ENCODE results near the gene GIMAP5. TPM values are rescaled to one million over a fixed set of nuclear protein-coding genes. Genes with fewer than 3 reads are reported as not detected.
A peak's percentile ranks its signal among the peaks of the same experiment; 100 is the strongest.

GIMAP5 gene
- total RNA-seq (100 to 1,000 TPM in 3 of 7 donors, 10 to 100 TPM in 4; 34.0 to 183 (median 90.6) TPM), polyA plus RNA-seq (100 to 1,000 TPM in 1 of 3 donors, 10 to 100 TPM in 2; 70.2 to 114 (median 75.9) TPM)
- long read RNA-seq, donor 1, full-length matches to known transcripts: 19 of 19 reads
- long read RNA-seq, donor 1, partial matches to known transcripts: 0 of 19 reads
- long read RNA-seq, donor 1, other reads (novel, unspliced or antisense): 0 of 19 reads
- long read RNA-seq, donor 2, full-length matches to known transcripts: 19 of 19 reads
- long read RNA-seq, donor 2, partial matches to known transcripts: 0 of 19 reads
- long read RNA-seq, donor 2, other reads (novel, unspliced or antisense): 0 of 19 reads

DNA sequence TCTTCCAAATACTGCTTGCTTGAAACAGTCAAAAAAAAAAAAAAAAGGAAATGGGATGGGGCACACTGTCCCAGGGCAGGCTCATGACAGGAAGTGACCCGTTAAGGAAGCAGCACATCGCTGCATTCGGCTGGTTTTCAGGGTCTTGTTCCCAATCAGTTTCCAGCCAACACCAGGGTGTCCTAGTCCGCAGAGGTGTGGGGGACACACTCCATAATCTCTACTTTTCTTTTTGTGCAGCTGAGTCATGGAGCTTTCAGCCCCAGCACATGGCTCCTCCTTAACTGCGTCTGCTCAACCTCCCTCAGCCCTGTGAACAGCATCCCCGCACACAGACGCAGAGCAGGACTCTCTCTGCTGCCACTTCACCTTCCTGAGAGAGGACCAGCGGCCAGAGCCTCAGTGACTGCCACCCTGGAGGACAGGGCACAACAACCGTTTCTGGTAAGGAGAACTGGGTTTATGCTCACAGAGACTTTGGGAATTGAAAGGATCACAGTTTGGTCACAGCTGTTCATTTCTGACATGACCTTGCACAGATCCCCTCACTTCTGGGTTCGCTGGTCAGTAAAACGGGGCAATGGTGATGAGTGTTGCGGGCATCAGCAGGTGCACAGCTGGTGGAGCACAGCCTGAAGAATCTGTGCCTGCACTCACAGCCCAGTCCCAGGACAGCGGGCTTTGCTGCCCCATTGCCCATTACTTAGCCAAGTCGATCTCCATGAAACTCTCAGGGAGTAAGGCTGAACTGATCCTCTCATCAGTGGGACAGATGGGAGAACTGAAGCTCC, at the start of gene GIMAP5:
Gene GIMAP5, plus strand, starts transcription at position 154 of the 791 bp plus-strand sequence. CDS start 3,467 bp downstream, outside the sequence.
- Histone ChIP-seq H3K27ac (peak within 1 kb of the TSS; percentile 51 to 90 (median 86)), H3K36me3 (peaks cover 0 to 26% (median 16%) of the 10 kb centered on the region in 6 donors), H3K4me1 (peaks cover 10 to 86% (median 48%) of the 10 kb centered on the region in 6 donors), H3K4me3 (peak within 1 kb of the TSS; percentile 42 to 84 (median 62)), H3K27me3 (replicated peaks in 1 of 7) (no peaks in the 10 kb centered on the region), H3K9me3 (no peaks in the 10 kb centered on the region)
- TF ChIP-seq POLR2AphosphoS5 (IDR thresholded peaks at IDR 0.05) (peak; percentile 15 to 89 (median 84)), POLR2A (IDR thresholded peaks at IDR 0.05) (peak in 1 of 3 donors; percentile 38)
- TF ChIP-seq, protein P1, sequence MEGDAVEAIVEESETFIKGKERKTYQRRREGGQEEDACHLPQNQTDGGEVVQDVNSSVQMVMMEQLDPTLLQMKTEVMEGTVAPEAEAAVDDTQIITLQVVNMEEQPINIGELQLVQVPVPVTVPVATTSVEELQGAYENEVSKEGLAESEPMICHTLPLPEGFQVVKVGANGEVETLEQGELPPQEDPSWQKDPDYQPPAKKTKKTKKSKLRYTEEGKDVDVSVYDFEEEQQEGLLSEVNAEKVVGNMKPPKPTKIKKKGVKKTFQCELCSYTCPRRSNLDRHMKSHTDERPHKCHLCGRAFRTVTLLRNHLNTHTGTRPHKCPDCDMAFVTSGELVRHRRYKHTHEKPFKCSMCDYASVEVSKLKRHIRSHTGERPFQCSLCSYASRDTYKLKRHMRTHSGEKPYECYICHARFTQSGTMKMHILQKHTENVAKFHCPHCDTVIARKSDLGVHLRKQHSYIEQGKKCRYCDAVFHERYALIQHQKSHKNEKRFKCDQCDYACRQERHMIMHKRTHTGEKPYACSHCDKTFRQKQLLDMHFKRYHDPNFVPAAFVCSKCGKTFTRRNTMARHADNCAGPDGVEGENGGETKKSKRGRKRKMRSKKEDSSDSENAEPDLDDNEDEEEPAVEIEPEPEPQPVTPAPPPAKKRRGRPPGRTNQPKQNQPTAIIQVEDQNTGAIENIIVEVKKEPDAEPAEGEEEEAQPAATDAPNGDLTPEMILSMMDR (IDR thresholded peaks at IDR 0.05 in 8 of 11, conservative IDR thresholded peaks at IDR 0.05 in 3 of 11): no peak
- 6 to 15% (median 13%) methylated on average over 11 to 14 of the region's 14 CpGs for WGBS, 5 donors
- intact Hi-C loops (cut with DNase I; ENCODE audit: low total_unique reads): loop anchor here (10.0 kb wide), 1 partner anchor 53 kb away; the partner anchor contains the start of gene GIMAP2
- peak; percentile 85 for DNase-seq

DNA sequence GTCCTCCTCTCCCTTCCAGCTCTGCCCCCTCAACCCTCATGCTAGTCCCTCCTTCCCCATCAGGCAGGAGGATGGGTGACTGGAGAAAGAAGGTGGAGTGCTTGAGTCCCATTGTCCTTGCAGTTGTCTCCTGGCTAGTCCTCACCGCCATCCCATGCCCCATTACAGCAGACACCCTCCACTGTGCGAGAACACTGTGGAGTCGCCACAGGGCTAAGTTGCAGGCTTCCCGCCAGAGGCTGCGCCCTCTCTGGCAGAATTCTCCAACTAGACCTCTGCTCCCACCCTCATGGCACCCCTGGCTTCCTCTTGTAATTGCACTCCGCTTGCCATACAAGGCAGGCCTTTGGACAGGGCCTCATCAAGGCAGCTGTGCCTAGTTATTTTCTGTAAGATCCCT, 48.6 kb upstream of the GIMAP5 start:
- no peaks in the 10 kb centered on the region for H3K27me3 ChIP-seq (replicated peaks in 1 of 7)
- DNase-seq: no peak
- peaks cover 15 to 65% (median 44%) of the 10 kb centered on the region in 6 donors for H3K36me3 ChIP-seq
- TF ChIP-seq, protein P1 (IDR thresholded peaks at IDR 0.05 in 8 of 11, conservative IDR thresholded peaks at IDR 0.05 in 3 of 11): no peak
- no peak for TF ChIP-seq POLR2A (IDR thresholded peaks at IDR 0.05)
- no peak for TF ChIP-seq POLR2AphosphoS5 (IDR thresholded peaks at IDR 0.05)
- H3K4me3 ChIP-seq: peak overlapping the region in 2 of 8 donors; percentile 55 to 83
- H3K4me1 ChIP-seq: peaks cover 12 to 73% (median 40%) of the 10 kb centered on the region in 6 donors
- intact Hi-C loops (cut with DNase I; ENCODE audit: low total_unique reads): loop anchor here (10.0 kb wide), 1 partner anchor 46 kb away; the partner anchor contains the start of gene GIMAP5
- 97 to 100% (median 99%) methylated on average over 6 of the region's 6 CpGs for WGBS, 5 donors
- H3K27ac ChIP-seq: peak overlapping the region in 3 of 8 donors; percentile 92 to 93 (median 93)
- peaks cover 0 to 39% (median 24%) of the 10 kb centered on the region in 8 donors for H3K9me3 ChIP-seq

DNA sequence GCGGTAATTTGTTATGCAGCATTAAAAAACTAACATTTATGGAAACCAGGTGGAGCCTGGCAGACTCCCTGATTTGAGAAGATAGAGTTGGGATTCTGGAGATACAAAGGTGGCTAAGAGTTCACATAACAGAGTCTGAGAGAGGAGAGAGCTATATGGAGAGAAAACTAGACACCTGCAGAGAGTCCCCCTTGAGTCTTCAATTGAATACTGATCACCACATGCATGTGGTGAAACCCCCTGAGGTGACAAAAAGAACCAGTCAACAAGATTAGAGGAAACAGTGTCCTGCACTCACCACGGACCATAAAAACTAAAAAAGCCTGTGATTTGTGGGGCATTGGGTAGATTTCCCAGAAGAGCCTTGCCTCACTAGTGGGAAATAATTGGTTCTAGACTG, 41.6 kb upstream of the GIMAP5 start:
- 55 to 82% (median 59%) methylated on average over 2 of the region's 2 CpGs for WGBS, 5 donors
- H3K36me3 ChIP-seq: peaks cover 9 to 32% (median 23%) of the 10 kb centered on the region in 6 donors
- intact Hi-C loops (cut with DNase I; ENCODE audit: low total_unique reads): no loop called here
- H3K4me3 ChIP-seq: no peak overlapping the region
- no peaks in the 10 kb centered on the region for H3K27me3 ChIP-seq (replicated peaks in 1 of 7)
- TF ChIP-seq, protein P1 (IDR thresholded peaks at IDR 0.05 in 8 of 11, conservative IDR thresholded peaks at IDR 0.05 in 3 of 11): no peak
- TF ChIP-seq POLR2A (IDR thresholded peaks at IDR 0.05): no peak
- peaks cover 8 to 99% (median 92%) of the 10 kb centered on the region in 8 donors for H3K9me3 ChIP-seq
- no peak for DNase-seq
- no peak overlapping the region for H3K27ac ChIP-seq
- peaks cover 0 to 6% (median 0%) of the 10 kb centered on the region in 6 donors for H3K4me1 ChIP-seq
